ENCODE data around the gene PRR7.

GRCh38 chr5:177432143-177432838 lies 14.3 kb upstream of the PRR7 start:
- no peak for TF ChIP-seq EZH2 (IDR thresholded peaks at IDR 0.05; ENCODE audit: insufficient read depth, poor library complexity, severe bottlenecking)
- TF ChIP-seq EZH2phosphoT487 (IDR thresholded peaks at IDR 0.05; ENCODE audit: insufficient read depth, low read depth) = no peak
